Stimulated activated CD4-positive, alpha-beta T cell treated with anti-CD3 and anti-CD28 coated beads, Interleukin-4, amount 100 ng/mL, for 48 hours (primary cell): Measurements from ENCODE around the gene LDLRAD3.

Experiments used
- DNase-seq, 2 donors: peaks; one replicate each; pipeline ENCODE4 v3.0.0-alpha.2; 2020; ENCODE audit warnings: low read depth in 2 of 2

The LDLRAD3 gene

GRCh38 chr11:36074941-36075431, 131.1 kb downstream of the LDLRAD3 start:
- DNase-seq: no peak

GRCh38 chr11:36077368-36077767, 133.5 kb downstream of the LDLRAD3 start:
- no peak for DNase-seq

- no peak for DNase-seq
Measured at GRCh38 chr11:36077886-36078685, 134.2 kb downstream of the LDLRAD3 start.

GRCh38 chr11:36078686-36079055, 134.8 kb downstream of the LDLRAD3 start:
- DNase-seq: no peak

GRCh38 chr11:36079878-36080675, 136.2 kb downstream of the LDLRAD3 start:
- DNase-seq: no peak

- no peak for DNase-seq
Measured at GRCh38 chr11:36081274-36081945, 137.5 kb downstream of the LDLRAD3 start.

- DNase-seq: no peak
Measured at GRCh38 chr11:36086366-36086765, 142.5 kb downstream of the LDLRAD3 start.

- no peak for DNase-seq
Measured at GRCh38 chr11:36088266-36088972, 144.6 kb downstream of the LDLRAD3 start.

GRCh38 chr11:36089920-36090319, 146.1 kb downstream of the LDLRAD3 start:
- no peak for DNase-seq

- DNase-seq: no peak
Measured at GRCh38 chr11:36090356-36091109, 146.7 kb downstream of the LDLRAD3 start.

GRCh38 chr11:36091256-36091811, 147.5 kb downstream of the LDLRAD3 start:
- DNase-seq: no peak

- no peak for DNase-seq
Measured at GRCh38 chr11:36092314-36093030, 148.6 kb downstream of the LDLRAD3 start.

GRCh38 chr11:36093548-36093947, 149.7 kb downstream of the LDLRAD3 start:
- DNase-seq: no peak

- no peak for DNase-seq
Measured at GRCh38 chr11:36094164-36094563, 150.3 kb downstream of the LDLRAD3 start.

GRCh38 chr11:36095716-36096115, 151.9 kb downstream of the LDLRAD3 start:
- DNase-seq: no peak

- DNase-seq: no peak
Measured at GRCh38 chr11:36097219-36097650, 153.4 kb downstream of the LDLRAD3 start.

- no peak for DNase-seq
Measured at GRCh38 chr11:36098087-36098486, 154.2 kb downstream of the LDLRAD3 start.

- DNase-seq: no peak
Measured at GRCh38 chr11:36098853-36099375, 155.1 kb downstream of the LDLRAD3 start.

- DNase-seq: no peak
Measured at GRCh38 chr11:36101466-36101865, 157.6 kb downstream of the LDLRAD3 start.

GRCh38 chr11:36102868-36103267, 159.0 kb downstream of the LDLRAD3 start:
- DNase-seq: no peak
